H9 (cell line): ENCODE results near the gene EME1. TPM values are rescaled to one million over a fixed set of nuclear protein-coding genes. Genes with fewer than 3 reads are reported as not detected.

Experiments
- DNase-seq: peaks from one replicate; pipeline ENCODE4 v3.0.0-alpha.2; 2017
- H2AFZ ChIP-seq: one replicate; pipeline ENCODE4 v1.6.1; 2013; ENCODE audit warnings: mild to moderate bottlenecking, low read length, control low read depth, moderate library complexity
- H2AK5ac ChIP-seq: 2 replicates; pipeline ENCODE4 v1.6.1; 2013; ENCODE audit warnings: low read length, control low read depth, mixed read lengths; ENCODE audit not compliant: insufficient read length
- H2BK120ac ChIP-seq: one replicate; pipeline ENCODE4 v1.6.1; 2013; ENCODE audit warnings: low read depth, mild to moderate bottlenecking, low read length, control low read depth, inconsistent platforms; ENCODE audit not compliant: poor library complexity, severe bottlenecking
- H2BK12ac ChIP-seq: 2 replicates; pipeline ENCODE4 v1.6.1; 2013; ENCODE audit warnings: low read length, control low read depth, mixed read lengths, low read depth; ENCODE audit not compliant: insufficient read length
- H2BK15ac ChIP-seq: 2 replicates; pipeline ENCODE4 v1.6.1; 2013; ENCODE audit warnings: low read depth, low read length, control low read depth
- H2BK20ac ChIP-seq: one replicate; pipeline ENCODE4 v1.6.1; 2013; ENCODE audit warnings: low read depth, mild to moderate bottlenecking, low read length, control low read depth, inconsistent platforms; ENCODE audit not compliant: poor library complexity, severe bottlenecking
- H2BK5ac ChIP-seq: 2 replicates; pipeline ENCODE4 v1.6.1; 2013; ENCODE audit warnings: low read length, control low read depth, mixed read lengths; ENCODE audit not compliant: insufficient read length
- H3K14ac ChIP-seq: 2 replicates; pipeline ENCODE4 v1.6.1; 2013; ENCODE audit warnings: low read length, control low read depth; ENCODE audit not compliant: insufficient read depth
- H3K18ac ChIP-seq: 2 replicates; pipeline ENCODE4 v1.6.1; 2013; ENCODE audit warnings: low read depth, mild to moderate bottlenecking, mixed read lengths, low read length, control low read depth; ENCODE audit not compliant: insufficient read length
- H3K23ac ChIP-seq: 2 replicates; pipeline ENCODE4 v1.6.1; 2013; ENCODE audit warnings: low read length, control low read depth, mixed read lengths, low read depth; ENCODE audit not compliant: insufficient read length
- H3K23me2 ChIP-seq: 2 replicates; pipeline ENCODE4 v1.6.1; 2013; ENCODE audit warnings: low read depth, mild to moderate bottlenecking, mixed read lengths, low read length, control low read depth; ENCODE audit not compliant: insufficient read length, poor library complexity, severe bottlenecking
- H3K27ac ChIP-seq: 2 replicates; pipeline ENCODE4 v1.5.1; 2013; ENCODE audit warnings: low read length, control low read depth, mixed read lengths, low read depth; ENCODE audit not compliant: insufficient read length
- H3K27me3 ChIP-seq: 2 replicates; pipeline ENCODE4 v1.6.1; 2013; ENCODE audit warnings: low read length, control low read depth, inconsistent platforms; ENCODE audit not compliant: insufficient read depth
- H3K4ac ChIP-seq: 2 replicates; pipeline ENCODE4 v1.6.1; 2013; ENCODE audit warnings: low read depth, mild to moderate bottlenecking, control low read depth, inconsistent platforms, low read length, moderate library complexity
- H3K4me1 ChIP-seq: 2 replicates; pipeline ENCODE4 v1.6.1; 2013; ENCODE audit warnings: low read length, control low read depth, inconsistent platforms; ENCODE audit not compliant: insufficient read depth
- H3K4me2 ChIP-seq: 2 replicates; pipeline ENCODE4 v1.6.1; 2013; ENCODE audit warnings: low read length, control low read depth, mixed read lengths; ENCODE audit not compliant: insufficient read length, insufficient read depth
- H3K56ac ChIP-seq: 2 replicates; pipeline ENCODE4 v1.6.1; 2013; ENCODE audit warnings: low read depth, mild to moderate bottlenecking, mixed read lengths, low read length, control low read depth; ENCODE audit not compliant: insufficient read length
- H3K79me1 ChIP-seq: 2 replicates; pipeline ENCODE4 v1.6.1; 2013; ENCODE audit warnings: low read depth, mild to moderate bottlenecking, moderate library complexity, low read length, control low read depth, inconsistent platforms; ENCODE audit not compliant: insufficient read depth, poor library complexity, severe bottlenecking
- H3K79me2 ChIP-seq: 2 replicates; pipeline ENCODE4 v1.6.1; 2013; ENCODE audit warnings: low read length, control low read depth, inconsistent platforms; ENCODE audit not compliant: insufficient read depth
- H3K9ac ChIP-seq: 2 replicates; pipeline ENCODE4 v1.6.1; 2013; ENCODE audit warnings: low read length, control low read depth, mixed read lengths; ENCODE audit not compliant: insufficient read length; ENCODE audit errors: extremely low read depth
- H3K9me3 ChIP-seq: one replicate; pipeline ENCODE4 v1.6.1; 2013; ENCODE audit warnings: low read depth, low read length, inconsistent platforms; ENCODE audit not compliant: control insufficient read depth
- H3T11ph ChIP-seq: one replicate; pipeline ENCODE4 v1.6.1; 2013; ENCODE audit warnings: mild to moderate bottlenecking, low read length, control low read depth, inconsistent platforms
- H4K20me1 ChIP-seq: one replicate; pipeline ENCODE4 v1.6.1; 2013; ENCODE audit not compliant: control insufficient read depth, insufficient read length, insufficient read depth
- H4K5ac ChIP-seq: 2 replicates; pipeline ENCODE4 v1.6.1; 2013; ENCODE audit warnings: low read depth, mild to moderate bottlenecking, mixed read lengths, low read length, control low read depth; ENCODE audit not compliant: insufficient read length
- H4K8ac ChIP-seq: replicated peaks from 2 replicates; pipeline ENCODE4 v1.6.1; 2013; ENCODE audit warnings: low read length, control low read depth, mixed read lengths, low read depth; ENCODE audit not compliant: insufficient read length
- H4K91ac ChIP-seq: 2 replicates; pipeline ENCODE4 v1.6.1; 2013; ENCODE audit warnings: low read depth, mild to moderate bottlenecking, moderate library complexity, mixed read lengths, low read length, control low read depth; ENCODE audit not compliant: insufficient read length
- H3K27ac Mint-ChIP-seq, 3 experiments: 2 replicates in 2 of 3; 3 replicates in 1 of 3; pipeline ENCODE4 v1.8.0; 2020 to 2021; ENCODE audit warnings: mixed read lengths in 3 of 3, mild to moderate bottlenecking in 1 of 3, moderate library complexity in 1 of 3
- H3K27me3 Mint-ChIP-seq: 2 replicates; pipeline ENCODE4 v1.8.0; 2021; ENCODE audit warnings: low read depth, mild to moderate bottlenecking, moderate library complexity, mixed read lengths
- H3K36me3 Mint-ChIP-seq, 3 experiments: 2 replicates in 2 of 3; 3 replicates in 1 of 3; pipeline ENCODE4 v1.8.0; 2020 to 2021; ENCODE audit warnings: low read depth in 3 of 3, mixed read lengths in 3 of 3; ENCODE audit not compliant: insufficient read depth in 1 of 3
- H3K4me1 Mint-ChIP-seq, 2 experiments: 2 replicates each; pipeline ENCODE4 v1.8.0; 2020; ENCODE audit warnings: mixed read lengths in 2 of 2
- H3K4me3 Mint-ChIP-seq, 2 experiments: 2 replicates in 1 of 2; 3 replicates in 1 of 2; pipeline ENCODE4 v1.8.0; 2020 to 2021; ENCODE audit warnings: mild to moderate bottlenecking in 2 of 2, mixed read lengths in 2 of 2, moderate library complexity in 1 of 2
- H3K9me3 Mint-ChIP-seq, 2 experiments: 2 replicates in 1 of 2; 3 replicates in 1 of 2; pipeline ENCODE4 v1.8.0; 2020; ENCODE audit warnings: mild to moderate bottlenecking in 2 of 2, mixed read lengths in 2 of 2, moderate library complexity in 1 of 2
- WGBS: extraction: QIAGEN DNeasy Blood & Tissue Kit; methylation state at CpG from one replicate; pipeline ENCODE4 v1.1.7; 2013; ENCODE audit warnings: missing lambda C conversion rate, low lambda C conversion rate, mixed read lengths; ENCODE audit not compliant: insufficient read length; ENCODE audit errors: extremely low coverage; 5-methylcytosine and 5-hydroxymethylcytosine counted together
- total RNA-seq: library from RNA; stranded (reverse); gene quantifications from 2 replicates; pipeline ENCODE4 v1.2.1, GENCODE V29; 2021
- TF ChIP-seq, protein P1 (sequence below): fragments of 200-600 bp; sonication (generic); conservative IDR thresholded peaks from 3 replicates; pipeline ENCODE4 v1.8.0; 2021; ENCODE audit warnings: antibody characterized with exemption, mild to moderate bottlenecking

Gene EME1
- total RNA-seq, 1 experiment from 2014 or later: 15.1 TPM

DNA sequence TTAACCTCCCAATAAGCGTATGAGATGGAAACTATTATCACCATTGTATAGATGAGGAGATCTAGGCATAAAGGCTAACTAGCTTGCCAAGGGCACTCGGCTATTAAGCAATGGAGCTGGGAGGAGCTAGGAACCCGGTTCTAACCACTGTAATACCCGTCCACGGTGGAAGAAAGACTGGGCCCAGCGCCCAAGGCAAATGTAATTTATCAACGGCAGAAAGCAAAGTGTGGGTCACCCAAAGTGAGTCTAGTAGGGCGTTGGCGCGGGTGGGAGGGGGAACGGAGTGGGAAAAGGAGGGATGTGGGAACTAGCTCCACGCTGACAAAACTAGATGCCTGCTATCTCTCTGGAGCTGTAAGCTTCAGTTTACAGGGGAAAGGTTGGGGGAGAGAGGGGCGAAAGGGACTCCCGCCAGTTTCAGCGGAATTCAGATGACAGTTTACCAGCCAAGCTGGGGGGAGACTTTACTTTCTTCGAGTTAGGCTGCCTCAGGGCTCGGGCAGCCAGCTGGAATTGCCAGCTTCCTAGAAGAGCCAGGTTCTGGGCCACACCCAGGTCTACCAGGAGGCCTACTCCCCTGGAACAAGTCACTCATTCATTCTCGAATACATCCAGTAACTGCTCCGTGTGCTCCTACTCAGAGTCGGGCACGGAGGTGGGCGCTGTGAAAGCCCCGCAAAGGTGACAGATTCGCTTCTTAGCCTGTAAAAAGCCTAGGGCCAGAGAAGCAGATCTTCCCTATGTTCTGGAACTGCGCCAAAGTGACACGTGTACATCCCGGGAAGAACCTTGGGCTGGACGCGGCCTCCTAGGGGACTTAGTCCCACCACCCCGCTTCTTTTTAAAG, 23.5 kb downstream of the EME1 start:
- Mint-ChIP-seq H3K27me3 (peaks cover 8% of the 10 kb centered on the region), H3K4me3 (peak overlapping the region; percentile 87 to 93), H3K36me3 (peaks cover 28 to 46% (median 37%) of the 10 kb centered on the region in 3 experiments; a peak in 6 of 7 replicates), H3K4me1 (peaks cover 10 to 16% of the 10 kb centered on the region in 2 experiments), H3K9me3 (peaks cover 11 to 12% of the 10 kb centered on the region in 2 experiments; a peak in 4 of 5 replicates), H3K27ac (no peak overlapping the region; a peak in 2 of 7 replicates)
- Histone ChIP-seq H3K23ac (no peak overlapping the region), H3T11ph (no peak overlapping the region), H3K79me1 (peaks cover 11% of the 10 kb centered on the region), H3K4ac (no peak overlapping the region), H2AK5ac (no peak overlapping the region), H4K8ac (no peak overlapping the region), H3K56ac (no peak overlapping the region), H3K27ac (no peak overlapping the region), H2BK12ac (no peak overlapping the region), H3K4me1 (0 out of 2 replicates have a peak, but pooled peaks cover 3% of the 10 kb centered on the region), H2BK20ac (no peak overlapping the region), H3K9ac (peak overlapping the region; percentile 78), H2BK15ac (no peak overlapping the region), H3K23me2 (peaks cover 14% of the 10 kb centered on the region), H3K4me2 (peak overlapping the region; percentile 98), H2AFZ (no peak overlapping the region), H3K27me3 (no peaks in the 10 kb centered on the region), H4K5ac (no peak overlapping the region), H2BK120ac (no peak overlapping the region), H4K20me1 (no peaks in the 10 kb centered on the region), H3K9me3 (no peaks in the 10 kb centered on the region), H4K91ac (no peak overlapping the region), H3K18ac (no peak overlapping the region), H3K14ac (no peak overlapping the region; the same call in 1 of the 2 replicates), H3K79me2 (peaks cover 11% of the 10 kb centered on the region; the same call in 1 of the 2 replicates), H2BK5ac (no peak overlapping the region)
- no CpG with 5 or more reads among the region's 30 CpGs for WGBS
- TF ChIP-seq, protein P1, sequence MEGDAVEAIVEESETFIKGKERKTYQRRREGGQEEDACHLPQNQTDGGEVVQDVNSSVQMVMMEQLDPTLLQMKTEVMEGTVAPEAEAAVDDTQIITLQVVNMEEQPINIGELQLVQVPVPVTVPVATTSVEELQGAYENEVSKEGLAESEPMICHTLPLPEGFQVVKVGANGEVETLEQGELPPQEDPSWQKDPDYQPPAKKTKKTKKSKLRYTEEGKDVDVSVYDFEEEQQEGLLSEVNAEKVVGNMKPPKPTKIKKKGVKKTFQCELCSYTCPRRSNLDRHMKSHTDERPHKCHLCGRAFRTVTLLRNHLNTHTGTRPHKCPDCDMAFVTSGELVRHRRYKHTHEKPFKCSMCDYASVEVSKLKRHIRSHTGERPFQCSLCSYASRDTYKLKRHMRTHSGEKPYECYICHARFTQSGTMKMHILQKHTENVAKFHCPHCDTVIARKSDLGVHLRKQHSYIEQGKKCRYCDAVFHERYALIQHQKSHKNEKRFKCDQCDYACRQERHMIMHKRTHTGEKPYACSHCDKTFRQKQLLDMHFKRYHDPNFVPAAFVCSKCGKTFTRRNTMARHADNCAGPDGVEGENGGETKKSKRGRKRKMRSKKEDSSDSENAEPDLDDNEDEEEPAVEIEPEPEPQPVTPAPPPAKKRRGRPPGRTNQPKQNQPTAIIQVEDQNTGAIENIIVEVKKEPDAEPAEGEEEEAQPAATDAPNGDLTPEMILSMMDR: no peak
- no peak for DNase-seq
